ENCODE measurements around the gene SAMD4A. TPM values are rescaled to one million over a fixed set of nuclear protein-coding genes. Genes with fewer than 3 reads are reported as not detected.

Gene SAMD4A
- total RNA-seq, 1 experiment from 2014 or later: 9.6 TPM

DNA sequence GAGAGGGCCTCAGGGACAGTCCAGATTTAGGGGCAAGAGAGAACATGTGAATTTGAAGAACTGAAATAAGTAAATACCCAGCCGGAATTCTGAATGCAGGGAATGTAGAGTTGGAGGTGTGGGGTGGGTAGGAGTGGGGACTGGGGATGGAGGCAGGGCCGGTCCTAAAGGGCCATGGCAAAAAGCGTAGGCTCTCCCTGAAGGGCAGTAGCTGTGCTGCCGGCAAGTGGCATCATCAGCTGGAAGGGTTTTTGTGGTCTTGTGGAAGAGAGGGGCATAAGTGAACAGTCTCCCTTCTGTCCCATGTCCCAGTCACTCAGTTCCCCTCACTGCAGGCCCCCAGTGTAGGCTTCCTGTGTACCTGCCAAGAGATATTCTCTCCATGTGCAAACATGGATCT is 231.1 kb downstream of the SAMD4A start:
- Histone ChIP-seq H3K79me2 (ENCODE audit: insufficient read depth, low read length) (no peaks in the 10 kb centered on the region), H3K4me2 (ENCODE audit: insufficient read depth, insufficient read length, low read length) (no peak overlapping the region), H2BK20ac (ENCODE audit: low read depth, low read length, poor library complexity, severe bottlenecking) (no peak overlapping the region), H3K4ac (ENCODE audit: low read depth, low read length) (no peak overlapping the region), H2BK120ac (ENCODE audit: low read depth, low read length, poor library complexity, severe bottlenecking) (no peak overlapping the region), H3K27ac (ENCODE audit: insufficient read length, low read depth, low read length) (no peak overlapping the region), H4K20me1 (ENCODE audit: control insufficient read depth, insufficient read depth, insufficient read length) (no peaks in the 10 kb centered on the region), H3K27me3 (ENCODE audit: insufficient read depth, low read length) (no peaks in the 10 kb centered on the region), H3K9ac (ENCODE audit: extremely low read depth, insufficient read length, low read length) (no peak overlapping the region), H2AFZ (ENCODE audit: low read length) (no peak overlapping the region), H3K79me1 (ENCODE audit: insufficient read depth, low read depth, low read length, poor library complexity, severe bottlenecking) (no peaks in the 10 kb centered on the region), H4K8ac (replicated peaks; ENCODE audit: insufficient read length, low read depth, low read length) (no peak overlapping the region), H3K14ac (ENCODE audit: insufficient read depth, low read length) (no peak overlapping the region), H3T11ph (ENCODE audit: low read length) (no peak overlapping the region), H3K56ac (ENCODE audit: insufficient read length, low read depth, low read length) (no peak overlapping the region), H3K9me3 (ENCODE audit: control insufficient read depth, low read depth, low read length) (no peaks in the 10 kb centered on the region), H4K91ac (ENCODE audit: insufficient read length, low read depth, low read length) (no peak overlapping the region), H2AK5ac (ENCODE audit: insufficient read length, low read length) (no peak overlapping the region), H3K23me2 (ENCODE audit: insufficient read length, low read depth, low read length, poor library complexity, severe bottlenecking) (no peaks in the 10 kb centered on the region), H3K4me1 (ENCODE audit: insufficient read depth, low read length) (no peaks in the 10 kb centered on the region), H4K5ac (ENCODE audit: insufficient read length, low read depth, low read length) (no peak overlapping the region), H3K18ac (ENCODE audit: insufficient read length, low read depth, low read length) (no peak overlapping the region), H2BK15ac (ENCODE audit: low read depth, low read length) (no peak overlapping the region), H2BK12ac (ENCODE audit: insufficient read length, low read depth, low read length) (no peak overlapping the region), H3K23ac (ENCODE audit: insufficient read length, low read depth, low read length) (no peak overlapping the region), H2BK5ac (ENCODE audit: insufficient read length, low read length) (no peak overlapping the region)
- WGBS (ENCODE audit: extremely low coverage, insufficient read length, low lambda C conversion rate): no CpG with 5 or more reads among the region's 4 CpGs
- 0 out of 7 replicates have a peak, but pooled peaks cover 0 to 3% (median 0%) of the 10 kb centered on the region in 3 experiments for H3K36me3 Mint-ChIP-seq (ENCODE audit: insufficient read depth in 1 of 3, low read depth in 3 of 3)
- peaks cover 0 to 4% of the 10 kb centered on the region in 2 experiments; a peak in 2 of 5 replicates for H3K9me3 Mint-ChIP-seq
- no peak for TF ChIP-seq CTCF (conservative IDR thresholded peaks at IDR 0.05)
- DNase-seq: no peak
- H3K27me3 Mint-ChIP-seq (ENCODE audit: low read depth): peaks cover 7% of the 10 kb centered on the region
- no peak overlapping the region for H3K4me3 Mint-ChIP-seq
- peaks cover 5% of the 10 kb centered on the region in 2 experiments for H3K4me1 Mint-ChIP-seq
- H3K27ac Mint-ChIP-seq: no peak overlapping the region
